NCI-H526 treated with DMSO at 0.1 percent for 48 hours (cell line): ENCODE results near the gene CHTF18.
"Not testable (repeated sequence)": the region's sequence is repeated elsewhere in the genome, so short reads cannot be mapped to it uniquely, and the experiment has no call there.

Experiments used
- DNase-seq: peaks from one replicate; lab custom pipeline; 2025; lab: John Stamatoyannopoulos, UW

CHTF18 gene

GRCh38 chr16:788399-789126 lies at the start of gene CHTF18:
Gene CHTF18 (plus strand): TSS chr16:788620. CDS start chr16:788685, 65 bp downstream.
- peak; percentile 66 for DNase-seq

GRCh38 chr16:739560-740458 lies 48.6 kb upstream of the CHTF18 start:
- DNase-seq: no peak

DNA sequence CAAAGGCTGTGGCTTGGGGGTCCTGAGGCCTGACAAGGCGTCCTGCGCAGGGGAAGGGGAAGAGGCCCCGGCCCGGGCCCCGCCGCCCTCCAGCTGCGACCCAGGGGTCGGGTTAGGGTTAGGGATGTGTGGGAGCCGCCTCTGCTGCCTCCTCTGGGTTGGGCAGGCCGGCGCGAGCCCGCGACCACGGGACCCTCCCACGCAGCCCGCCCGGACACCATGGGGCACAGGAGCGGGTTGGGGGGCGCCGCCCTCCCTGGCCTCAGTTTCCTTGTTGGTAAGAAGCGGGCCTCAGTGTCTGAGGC lies 48.0 kb upstream of the CHTF18 start:
- no peak for DNase-seq

DNA sequence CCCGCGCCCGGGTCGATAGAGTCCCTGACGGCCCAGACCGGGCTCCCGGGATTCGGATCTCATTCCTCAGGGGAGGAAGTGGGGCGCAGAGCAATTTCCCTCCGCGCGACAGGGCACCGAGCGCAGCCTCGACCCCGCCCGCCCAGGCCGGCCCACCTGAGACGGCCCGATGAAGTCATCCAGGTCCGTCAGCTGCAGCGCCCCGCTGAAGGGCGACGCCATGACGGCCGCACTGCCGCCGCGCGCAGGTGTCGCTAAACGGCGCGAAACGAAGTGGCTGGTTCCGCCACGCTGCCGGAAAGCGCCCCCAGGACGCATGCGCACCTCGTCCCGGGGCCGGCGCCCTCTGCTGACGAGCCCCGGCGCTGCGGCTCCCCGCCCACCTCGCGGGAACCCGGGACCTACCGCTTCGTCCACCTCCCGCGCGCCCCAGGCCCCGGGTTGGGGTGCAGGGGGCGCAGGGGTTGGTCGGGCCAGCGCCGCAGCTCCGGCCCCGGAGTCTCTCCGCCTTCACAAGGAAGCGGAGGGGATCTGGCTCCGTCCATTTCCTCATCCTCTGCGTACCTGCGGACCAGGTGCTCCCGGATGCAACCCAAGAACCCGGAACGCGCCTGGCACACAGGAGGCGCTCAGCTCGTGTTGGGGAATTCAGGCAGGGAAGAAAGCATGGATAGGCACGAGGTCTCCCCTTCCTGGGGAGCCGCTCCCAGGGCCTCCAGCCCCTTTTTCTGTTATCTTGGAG lies 47.5 kb upstream of the CHTF18 start, which contains the start of gene CIAO3:
TSS of gene CIAO3 (minus strand) at position 234 of the 742 bp plus-strand sequence. CDS start at position 222, 12 bp downstream.
- DNase-seq: peak; percentile 53

- DNase-seq: no peak
Measured at GRCh38 chr16:741986-742629, 46.3 kb upstream of the CHTF18 start.

- DNase-seq: not testable (repeated sequence)
Measured at GRCh38 chr16:742894-743293, 45.5 kb upstream of the CHTF18 start.

DNA sequence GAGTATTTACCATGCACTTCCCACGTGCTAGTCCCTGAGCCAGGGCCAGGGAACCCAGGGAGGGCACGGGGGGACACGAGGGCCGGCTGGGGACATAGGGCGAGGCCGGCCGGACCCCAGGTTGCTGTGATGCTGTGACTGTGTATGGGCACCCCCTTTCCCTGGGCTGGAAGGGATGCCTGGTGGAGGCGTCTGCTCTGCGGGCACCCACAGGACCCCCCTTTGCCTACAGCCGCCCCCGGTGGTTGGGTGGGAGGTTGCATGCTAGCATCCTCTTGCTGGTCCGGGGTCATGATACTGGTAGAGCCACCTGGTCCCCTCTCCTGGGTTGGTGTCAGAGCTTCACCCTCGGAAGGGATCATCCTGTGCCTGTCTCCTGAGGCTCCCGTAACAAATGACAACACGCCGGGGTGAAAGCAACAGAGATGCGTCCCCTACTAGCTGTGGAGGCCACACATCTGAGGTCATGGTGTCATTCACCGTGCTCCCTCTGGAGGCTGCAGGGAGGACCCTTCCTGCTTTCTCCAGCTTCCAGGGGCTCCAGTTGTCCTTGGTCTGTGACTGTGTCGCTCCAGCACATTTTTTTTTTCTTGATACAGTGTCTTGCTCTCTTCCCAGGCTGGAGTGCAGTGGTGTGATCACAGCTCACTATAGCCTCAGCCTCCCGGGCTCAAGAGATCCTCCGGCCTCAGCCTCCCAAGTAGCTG lies 44.5 kb upstream of the CHTF18 start:
- DNase-seq: no peak

- DNase-seq: no peak
Measured at GRCh38 chr16:745739-746138, 42.7 kb upstream of the CHTF18 start.

- DNase-seq: no peak
Measured at GRCh38 chr16:746637-747036, 41.8 kb upstream of the CHTF18 start.

DNA sequence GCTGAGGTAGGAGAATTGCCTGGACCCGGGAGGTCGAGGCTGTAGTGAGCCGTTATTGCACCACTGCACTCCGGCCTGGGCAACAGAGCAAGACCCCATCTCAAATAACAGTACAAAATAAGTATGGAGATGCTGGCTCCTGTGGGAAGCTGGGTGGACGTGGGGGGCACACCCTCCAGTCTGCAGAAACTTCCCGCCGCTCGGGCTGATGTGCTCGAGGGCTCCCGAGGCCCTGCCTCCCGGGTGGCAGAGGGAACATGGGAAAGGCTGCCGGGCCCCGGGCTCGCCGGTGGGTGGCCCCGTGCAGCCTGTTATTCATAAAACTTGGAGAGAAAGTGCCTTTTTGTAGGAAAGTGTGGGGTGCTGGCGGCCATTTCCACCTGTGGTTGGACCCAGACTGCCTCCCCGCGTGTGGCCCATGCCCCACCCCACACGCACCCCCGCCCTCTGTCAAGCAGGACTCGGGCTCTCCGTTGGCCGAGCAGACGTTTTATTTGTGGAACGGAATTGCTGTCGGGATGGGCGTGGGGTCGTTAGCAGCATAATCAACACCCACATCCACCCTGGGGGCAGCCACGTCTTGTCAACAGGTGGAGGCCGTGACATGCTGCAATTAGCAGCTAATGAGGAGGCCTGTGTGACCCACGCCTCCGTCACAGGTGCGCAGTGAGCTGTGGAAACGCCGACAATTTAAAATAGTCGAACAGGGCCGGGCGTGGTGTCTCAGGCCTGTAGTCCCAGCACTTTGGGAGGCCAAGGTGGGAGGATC lies 40.3 kb upstream of the CHTF18 start:
- DNase-seq: no peak

- DNase-seq: no peak
Measured at GRCh38 chr16:749010-749409, 39.4 kb upstream of the CHTF18 start.

- no peak for DNase-seq
Measured at GRCh38 chr16:750485-750884, 37.9 kb upstream of the CHTF18 start.

GRCh38 chr16:751152-752006 lies 37.0 kb upstream of the CHTF18 start:
- DNase-seq: no peak

GRCh38 chr16:752007-752312 lies 36.5 kb upstream of the CHTF18 start:
- no peak for DNase-seq

DNA sequence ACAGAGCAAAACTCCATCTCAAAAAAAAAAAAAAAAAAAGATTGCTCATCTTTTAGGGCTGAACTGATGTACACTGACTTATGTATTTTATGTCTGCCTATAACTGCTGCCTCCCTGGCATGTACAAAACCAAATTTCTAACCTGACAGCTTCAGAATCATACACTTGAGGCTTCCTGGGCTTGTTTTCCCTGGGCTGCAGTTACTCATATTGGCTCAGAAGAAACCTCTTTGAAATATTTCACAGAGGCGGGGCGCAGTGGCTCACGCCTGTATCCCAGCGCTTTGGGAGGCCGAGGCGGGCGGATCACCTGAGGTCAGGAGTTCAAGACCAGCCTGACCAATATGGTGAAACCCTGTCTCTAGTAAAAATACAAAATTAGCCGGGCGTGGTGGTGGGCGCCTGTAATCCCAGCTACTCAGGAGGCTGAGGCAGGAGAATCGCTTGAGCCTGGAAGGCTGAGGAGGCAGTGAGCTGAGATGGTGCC lies 34.3 kb upstream of the CHTF18 start:
- DNase-seq: not testable (repeated sequence)

- no peak for DNase-seq
Measured at GRCh38 chr16:754656-755055, 33.8 kb upstream of the CHTF18 start.

- no peak for DNase-seq
Measured at GRCh38 chr16:756428-756827, 32.0 kb upstream of the CHTF18 start.

- DNase-seq: no peak
Measured at GRCh38 chr16:759110-759910, 29.1 kb upstream of the CHTF18 start.

- no peak for DNase-seq
Measured at GRCh38 chr16:760065-760464, 28.4 kb upstream of the CHTF18 start.
